IPS-NIHi7 (cell line): Measurements from ENCODE around the gene UCHL5.
"Not testable (repeated sequence)": the region's sequence is repeated elsewhere in the genome, so short reads cannot be mapped to it uniquely, and the experiment has no call there.

Source experiments
- DNase-seq: peaks from one replicate; pipeline ENCODE4 v3.0.0; 2012; ENCODE audit warnings: mixed read lengths; ENCODE audit errors: extremely low spot score

Gene UCHL5

DNA sequence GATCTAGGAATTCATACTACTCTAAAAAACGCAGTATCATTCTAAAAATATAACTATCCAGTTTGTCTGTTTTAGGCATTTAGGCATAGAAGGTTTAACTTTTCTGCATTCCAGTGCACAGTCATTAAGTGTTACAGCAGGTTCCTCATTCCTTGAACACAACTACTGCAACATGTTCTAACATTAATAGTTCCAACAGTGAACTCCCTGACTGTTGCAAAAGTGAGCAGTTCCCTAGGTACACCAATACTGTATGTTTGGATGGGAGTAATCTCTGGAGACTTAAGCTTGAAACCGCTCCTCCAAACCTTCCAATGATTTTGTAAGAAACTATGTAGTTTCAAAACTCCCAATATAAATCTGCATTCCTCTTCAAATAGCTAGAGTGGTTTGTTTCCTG, 46.2 kb downstream of the UCHL5 start:
- no peak for DNase-seq

DNA sequence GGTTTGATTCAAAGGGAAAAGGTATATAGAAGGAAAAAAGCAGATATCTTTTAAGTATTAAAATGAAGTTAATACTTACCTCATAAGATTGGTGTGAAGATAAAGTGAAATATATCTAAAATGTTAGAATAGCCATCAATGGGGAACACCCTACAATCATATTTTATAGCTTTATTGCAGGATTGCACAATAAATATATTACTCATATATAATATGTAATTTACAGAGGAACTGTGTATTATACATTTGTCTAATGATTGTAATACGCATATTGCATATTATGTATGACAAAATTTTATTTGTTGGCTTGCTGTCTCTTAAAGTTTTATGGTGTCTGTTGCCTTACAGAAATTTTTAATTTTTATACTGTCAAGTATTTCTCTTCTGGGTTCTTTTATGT, 47.8 kb downstream of the UCHL5 start:
- DNase-seq: no peak

DNA sequence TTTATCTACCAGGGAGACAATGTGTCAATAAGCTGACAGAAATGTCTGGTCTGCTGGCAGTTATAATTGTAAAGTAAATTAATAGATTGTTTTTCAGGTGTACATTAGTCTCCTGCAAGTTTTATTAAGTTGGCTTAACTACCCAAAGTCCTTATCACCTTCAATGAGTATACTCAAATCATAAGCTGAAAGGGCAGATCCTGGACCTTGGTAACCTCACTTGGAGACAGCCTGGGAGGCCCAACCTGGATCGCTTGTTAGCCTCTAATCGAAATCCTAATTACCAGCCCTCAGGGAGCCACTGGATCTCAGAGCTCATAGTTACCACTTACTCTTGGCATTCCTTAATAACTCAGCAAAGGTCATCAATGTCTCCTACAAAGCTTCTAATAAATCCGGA, 49.7 kb downstream of the UCHL5 start:
- DNase-seq: no peak

DNA sequence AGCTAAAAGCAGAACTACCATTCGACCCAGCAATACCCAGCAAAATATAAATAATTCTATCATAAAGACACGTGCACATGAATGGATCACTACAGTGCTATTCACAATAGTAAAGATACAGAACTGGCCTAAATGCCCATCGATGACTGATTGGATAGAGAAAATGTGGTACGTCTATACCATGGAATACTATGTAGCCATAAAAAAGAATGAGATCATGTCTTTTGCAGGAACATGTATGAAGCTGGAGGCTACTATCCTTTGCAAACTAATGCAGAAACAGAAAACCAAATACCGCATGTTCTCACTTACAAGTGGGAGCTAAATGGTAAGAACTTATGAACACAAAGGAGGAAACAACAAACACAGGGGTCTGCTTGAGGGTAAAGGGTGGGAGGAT, 53.4 kb downstream of the UCHL5 start:
- no peak for DNase-seq

DNA sequence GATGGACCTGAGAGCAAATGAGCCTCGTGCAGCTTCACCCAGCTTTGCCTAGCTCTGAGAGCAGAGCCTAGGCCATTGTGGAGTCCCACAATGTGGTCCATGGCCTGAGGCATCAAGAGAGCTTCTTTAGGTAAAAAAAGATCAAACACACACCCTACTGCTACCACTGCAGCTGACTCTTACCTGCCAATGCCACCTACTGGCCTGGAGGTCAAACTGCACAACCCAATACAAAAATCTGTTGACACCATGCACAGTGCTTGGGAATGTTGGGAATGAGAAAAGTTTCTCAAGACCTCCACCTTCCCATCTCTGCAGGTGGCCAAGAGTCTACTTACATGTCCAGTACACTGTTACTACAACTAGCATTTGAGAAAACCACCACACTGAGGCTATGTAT, 60.6 kb downstream of the UCHL5 start:
- peak; percentile 22 for DNase-seq

DNA sequence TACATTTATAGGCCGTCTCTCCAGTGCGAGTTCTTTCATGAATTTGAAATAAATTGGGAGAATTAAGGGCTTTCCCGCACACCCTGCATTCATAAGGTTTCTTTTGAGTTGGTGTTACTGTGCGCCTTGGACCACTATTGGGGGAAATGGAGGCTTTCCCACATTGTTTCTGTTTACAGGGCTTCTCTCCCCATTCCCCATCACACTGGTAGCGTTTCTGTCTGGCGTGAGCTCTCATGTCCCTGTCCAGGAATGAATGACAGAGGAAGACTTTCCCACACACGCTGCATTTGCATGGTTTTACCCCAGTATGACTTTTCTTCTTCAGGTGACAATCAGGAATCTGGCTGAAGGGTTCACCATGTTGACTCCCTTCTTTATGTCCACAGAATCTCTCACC, 65.0 kb downstream of the UCHL5 start:
- no peak for DNase-seq

DNA sequence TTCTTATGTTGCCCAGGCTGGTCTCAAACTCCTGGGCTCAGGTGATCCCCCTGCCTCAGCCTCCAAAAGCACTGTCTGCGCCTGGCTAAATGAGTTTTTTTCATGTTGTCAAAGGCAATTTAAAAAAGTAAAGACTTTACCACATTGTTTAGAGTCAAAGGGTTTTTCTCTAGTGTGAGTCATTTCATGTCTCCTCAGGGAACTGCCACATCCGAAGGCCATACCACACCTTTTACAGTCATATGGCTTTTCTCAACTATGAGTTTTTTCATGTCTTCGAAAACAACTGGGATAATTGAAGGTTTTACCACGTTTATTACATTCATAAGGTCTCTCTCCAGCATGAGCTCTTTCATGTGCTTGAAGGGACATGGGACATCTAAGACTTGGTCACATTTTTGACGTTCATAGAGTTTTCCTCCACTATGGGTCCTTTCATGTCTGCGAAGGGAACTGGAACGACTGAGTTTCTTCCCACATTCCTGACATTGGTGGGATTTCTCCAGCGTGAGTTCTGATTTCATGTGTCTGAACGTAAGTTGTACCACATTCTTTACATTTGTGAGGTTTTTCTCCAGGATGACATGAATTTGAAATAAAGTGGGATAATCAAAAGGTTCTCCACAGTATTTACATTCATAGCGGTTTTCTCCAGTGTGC, 65.6 kb downstream of the UCHL5 start:
- no peak for DNase-seq

DNA sequence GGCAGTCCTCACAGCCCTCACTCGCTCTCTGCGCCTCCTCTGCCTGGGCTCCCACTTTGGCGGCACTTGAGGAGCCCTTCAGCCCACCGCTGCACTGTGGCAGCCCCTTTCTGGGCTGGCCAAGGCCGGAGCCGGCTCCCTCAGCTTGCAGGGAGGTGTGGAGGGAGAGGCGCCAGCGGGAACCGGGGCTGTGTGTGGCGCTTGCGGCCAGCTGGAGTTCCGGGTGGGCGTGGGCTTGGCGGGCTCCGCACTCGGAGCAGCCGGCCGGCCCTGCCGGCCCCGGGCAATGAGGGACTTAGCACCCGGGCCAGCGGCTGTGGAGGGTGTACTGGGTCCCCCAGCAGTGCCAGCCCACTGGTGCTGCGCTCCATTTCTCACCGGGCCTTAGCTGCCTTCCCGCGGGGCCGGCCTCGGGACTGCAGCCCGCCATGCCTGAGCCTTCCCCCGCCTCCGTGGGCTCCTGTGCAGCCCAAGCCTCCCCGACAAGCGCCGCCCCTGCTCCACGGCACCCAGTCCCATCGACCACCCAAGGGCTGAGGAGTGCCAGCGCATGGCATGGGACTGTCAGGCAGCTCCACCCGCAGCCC, 72.3 kb downstream of the UCHL5 start:
- DNase-seq: not testable (repeated sequence)

DNA sequence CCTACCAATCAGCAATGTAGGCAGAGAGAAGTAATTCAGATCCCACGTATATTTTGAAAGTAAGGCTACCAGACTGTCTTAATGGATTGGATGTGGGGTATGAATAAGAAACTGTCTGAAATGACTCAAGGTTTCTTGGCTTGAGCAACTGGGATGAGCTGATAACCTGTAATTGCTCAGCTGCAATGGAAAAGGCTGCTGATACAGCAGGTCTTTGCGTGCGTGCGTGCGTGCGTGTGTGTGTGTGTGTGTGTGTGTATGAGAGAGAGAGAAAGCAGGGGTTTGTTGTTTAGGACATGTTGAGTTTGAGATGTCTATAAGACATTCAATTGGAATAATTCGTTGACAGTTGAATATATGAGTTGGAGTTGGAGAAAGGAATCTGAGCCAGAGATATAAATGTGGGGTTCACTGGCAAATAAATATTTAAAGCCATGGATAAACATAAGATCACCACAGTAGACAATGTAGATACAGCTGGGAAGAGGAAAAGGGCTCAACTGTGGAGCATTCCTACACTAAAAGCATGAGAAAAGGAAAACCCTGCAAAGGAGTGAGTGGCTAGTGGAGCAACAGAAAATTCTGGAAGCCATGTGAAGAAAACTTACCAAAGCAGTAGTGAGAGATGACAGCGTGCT, 72.9 kb downstream of the UCHL5 start:
- no peak for DNase-seq

DNA sequence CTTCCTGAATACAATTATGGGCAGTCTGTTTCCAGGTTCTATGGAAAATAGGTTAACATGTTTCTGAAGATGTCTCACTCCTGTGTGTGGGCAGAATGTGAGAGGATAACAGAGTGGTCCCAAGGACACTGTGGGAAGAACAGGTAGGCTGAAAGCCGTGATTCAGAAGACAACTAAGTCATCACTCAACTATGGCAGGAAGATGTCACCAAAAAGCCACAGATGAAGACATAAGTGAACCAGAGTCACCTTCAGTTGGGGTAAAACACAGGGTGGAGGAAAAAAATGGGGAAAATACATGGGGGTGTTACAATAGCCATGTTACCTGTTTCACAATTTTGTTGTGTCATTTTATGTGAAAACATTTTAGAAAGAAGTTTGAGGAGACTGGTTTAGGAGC, 75.1 kb downstream of the UCHL5 start:
- DNase-seq: no peak

DNA sequence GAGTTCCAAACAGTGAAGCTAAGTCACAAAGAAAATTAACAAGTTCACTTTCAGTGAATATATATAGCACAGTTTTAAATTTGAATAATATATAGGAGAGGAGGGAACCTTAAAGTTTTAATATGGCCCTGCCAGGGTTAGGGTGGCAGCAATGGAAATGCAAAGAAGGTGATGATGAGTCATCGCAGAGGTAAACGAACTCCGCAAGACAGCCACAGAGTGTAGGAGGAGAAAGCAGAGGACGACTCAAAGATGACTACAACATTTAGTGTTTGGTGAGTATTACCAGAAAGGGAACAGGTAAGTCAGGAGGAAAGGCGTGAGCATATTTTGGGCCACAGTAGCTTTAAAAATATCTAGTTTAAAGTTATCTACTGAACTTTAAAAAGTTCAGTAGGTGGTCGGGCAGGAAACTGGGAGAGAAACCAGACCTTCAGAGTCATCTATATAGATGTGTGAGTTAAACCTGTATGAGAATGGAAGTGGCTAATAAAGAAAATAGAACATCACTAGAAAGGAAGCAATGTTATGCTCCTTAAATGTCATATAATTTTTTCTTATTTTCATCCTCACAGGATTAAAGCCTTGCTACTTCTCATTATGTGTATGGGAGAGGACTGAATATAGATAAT, 75.7 kb downstream of the UCHL5 start:
- peak; percentile 47 for DNase-seq

DNA sequence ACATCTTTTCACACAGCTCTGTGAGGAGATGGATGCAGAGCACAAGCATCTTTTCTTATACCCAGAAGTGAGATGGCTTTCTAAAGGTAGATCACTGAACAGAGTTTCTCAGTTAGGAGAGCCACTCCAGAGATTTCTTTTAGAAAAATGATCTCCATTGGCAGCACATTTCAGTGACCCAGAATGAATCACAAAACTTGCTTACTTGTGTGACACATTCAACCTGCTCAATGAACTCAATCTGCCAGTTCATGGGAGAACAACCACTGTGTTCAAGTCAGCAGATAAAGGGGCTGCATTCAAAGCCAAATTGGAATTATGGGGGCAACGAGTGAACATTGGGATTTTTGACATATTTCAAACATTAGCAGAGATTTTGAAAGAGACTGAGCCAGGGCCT, 78.3 kb downstream of the UCHL5 start:
- DNase-seq: no peak

DNA sequence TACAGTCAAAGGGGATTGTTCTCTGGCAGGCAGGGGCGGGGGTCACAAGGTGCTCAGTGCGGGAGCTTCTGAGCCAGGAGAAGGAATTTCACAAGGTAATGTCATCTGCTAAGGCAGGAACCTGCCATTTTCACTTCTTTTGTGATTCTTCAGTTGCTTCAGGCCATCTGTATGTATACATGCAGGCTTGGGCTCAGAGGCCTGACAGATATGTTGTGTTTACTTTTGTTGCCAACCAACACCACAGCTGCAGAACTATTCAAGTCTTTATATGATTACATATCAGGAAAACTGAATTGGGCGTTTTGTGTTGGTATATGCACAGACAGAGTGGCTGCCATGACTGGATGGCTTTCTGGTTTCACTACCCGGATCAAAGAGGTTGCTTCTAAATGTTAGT, 78.8 kb downstream of the UCHL5 start:
- DNase-seq: not testable (repeated sequence)

DNA sequence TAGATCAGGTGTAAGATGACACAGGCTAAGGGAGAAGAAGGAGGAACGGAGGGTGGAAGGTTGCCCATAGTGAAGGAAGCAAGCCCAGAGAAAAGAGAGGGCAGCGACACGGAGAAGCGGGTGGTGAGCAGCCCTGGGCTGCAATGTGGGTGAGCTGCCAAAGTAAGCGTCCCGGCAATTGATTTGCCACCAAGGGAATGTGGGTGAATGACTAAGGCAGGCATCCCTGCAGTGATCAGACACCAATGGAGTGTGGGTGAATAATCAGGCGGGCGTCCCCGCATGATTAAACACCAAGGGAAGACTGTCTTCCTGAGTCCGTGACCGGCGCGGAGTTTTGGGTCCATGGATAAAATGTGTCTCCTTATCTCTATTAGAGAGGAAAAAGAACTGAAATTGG, 79.6 kb downstream of the UCHL5 start:
- no peak for DNase-seq

DNA sequence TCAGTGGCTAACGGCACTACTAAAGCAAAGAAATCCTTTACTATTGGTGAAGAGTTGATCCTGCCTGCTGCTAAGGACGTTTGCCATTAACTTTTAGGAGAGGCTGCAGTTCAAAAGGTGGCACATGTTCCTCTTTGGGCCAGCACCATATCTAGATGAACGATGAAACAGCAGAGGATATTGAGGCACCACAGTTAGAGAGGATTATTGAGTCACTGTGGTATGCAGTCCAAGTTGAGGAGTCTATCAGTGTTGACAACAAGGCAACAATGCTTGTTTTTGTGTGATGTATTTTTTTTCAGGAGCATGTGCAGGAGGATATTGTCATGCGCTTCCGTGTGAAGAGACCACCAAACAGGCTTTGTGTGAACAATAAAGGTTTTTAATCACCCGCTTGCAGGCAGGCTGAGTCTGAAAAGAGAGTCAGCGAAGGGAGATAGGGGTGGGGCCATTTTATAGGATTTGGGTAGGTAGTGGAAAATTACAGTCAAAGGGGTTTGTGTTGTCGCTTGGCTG, 80.9 kb downstream of the UCHL5 start:
- DNase-seq: no peak

DNA sequence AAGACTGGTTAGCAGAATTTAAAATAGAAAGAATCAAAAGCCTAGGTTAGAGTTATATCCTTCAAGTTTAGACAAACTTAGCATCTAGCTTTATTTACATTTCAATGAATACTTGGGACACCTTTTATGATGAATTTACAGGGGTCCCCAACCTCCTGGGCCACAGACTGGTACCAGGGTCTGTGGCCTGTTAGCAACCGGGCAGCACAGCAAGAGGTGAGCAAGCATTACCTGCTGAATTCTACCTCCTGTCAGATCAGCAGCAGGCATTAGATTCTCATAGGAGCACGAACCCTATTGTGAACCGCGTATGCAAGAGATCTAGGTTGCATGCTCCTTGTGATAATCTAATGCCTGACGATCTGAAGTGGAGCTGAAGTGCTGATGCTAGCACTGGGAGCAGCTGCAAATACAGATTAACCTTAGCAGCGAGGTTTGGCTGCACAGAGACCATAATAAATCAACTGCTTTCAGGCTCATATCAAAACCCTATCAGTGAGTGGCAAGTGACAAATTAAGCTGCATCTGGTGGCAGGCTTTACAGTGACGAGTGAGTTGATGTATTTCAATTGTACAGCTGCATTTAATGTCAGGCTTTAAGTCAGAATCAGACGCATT, 82.0 kb downstream of the UCHL5 start:
- DNase-seq: no peak

DNA sequence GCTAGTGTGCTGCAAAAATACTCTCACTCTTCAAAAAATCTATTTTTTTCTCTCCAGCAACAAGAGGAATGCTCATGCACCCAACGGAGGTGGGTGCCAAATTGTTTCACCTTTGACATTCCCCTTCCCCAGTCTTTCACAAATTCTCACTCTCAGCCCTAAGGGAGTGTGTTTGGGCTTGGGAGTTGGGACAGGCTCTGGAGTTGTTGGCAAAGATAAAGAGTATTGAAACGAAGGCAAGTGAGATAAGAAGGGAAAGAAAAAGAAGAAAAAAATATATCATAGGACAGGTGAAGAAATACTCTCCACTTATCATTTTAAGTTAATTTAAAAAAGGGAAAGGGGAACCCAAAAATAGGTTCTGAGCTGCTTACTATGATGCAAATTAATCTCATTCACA, 82.6 kb downstream of the UCHL5 start:
- DNase-seq: no peak

DNA sequence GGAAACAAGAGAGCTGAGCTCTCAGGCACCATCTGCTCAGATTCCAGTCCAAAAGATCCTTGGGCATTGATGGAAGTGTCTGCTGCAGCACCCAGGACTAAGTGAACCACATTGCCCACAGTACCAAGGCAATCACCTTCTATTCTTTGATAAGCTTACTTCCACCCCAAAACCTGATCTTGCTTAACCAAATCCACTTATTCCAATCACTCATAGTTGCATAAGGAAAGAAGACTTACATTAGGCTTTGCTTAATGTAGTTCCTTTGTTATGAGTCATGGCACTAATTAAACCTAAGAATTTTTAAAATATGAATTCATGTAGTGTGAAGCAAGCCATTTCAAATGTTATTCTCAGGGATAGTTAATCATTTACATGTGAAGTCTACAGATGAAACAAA, 84.5 kb downstream of the UCHL5 start:
- no peak for DNase-seq

DNA sequence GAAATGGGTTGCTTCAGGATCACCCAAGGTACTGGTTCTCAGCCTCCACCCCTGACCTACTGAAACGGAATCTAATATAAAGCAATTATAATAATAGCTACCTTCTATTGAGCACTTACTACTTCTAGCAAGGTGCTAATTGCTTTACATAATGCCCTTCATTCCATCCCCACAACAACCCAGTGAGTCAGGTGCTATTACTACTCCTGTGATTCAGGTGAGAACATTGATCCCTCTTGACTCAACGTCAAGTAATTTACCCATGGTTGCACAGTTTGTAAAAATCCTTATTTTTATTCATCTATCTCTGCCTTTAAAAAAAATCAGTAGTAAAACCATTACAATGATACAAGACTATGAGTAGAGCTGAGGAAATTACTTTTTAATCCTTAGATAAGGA, 85.2 kb downstream of the UCHL5 start:
- no peak for DNase-seq

DNA sequence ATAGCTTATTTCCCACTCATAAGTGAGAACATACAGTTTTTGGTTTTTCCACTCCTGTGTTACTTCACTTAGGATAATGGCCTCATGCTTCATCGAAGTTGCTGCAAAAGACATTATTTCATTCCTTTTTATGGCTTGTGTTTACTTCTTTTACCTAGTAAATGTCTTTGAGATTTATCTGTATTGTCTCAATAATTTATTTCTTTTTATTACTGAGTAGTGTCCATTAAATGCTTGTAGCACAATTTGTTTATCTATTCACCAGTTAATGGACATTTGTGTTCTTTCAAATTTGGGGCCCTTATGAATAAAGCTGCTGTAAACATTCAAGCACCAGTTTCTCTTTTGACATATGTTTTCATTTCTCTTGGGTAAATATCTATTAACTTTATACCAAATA, 86.0 kb downstream of the UCHL5 start:
- DNase-seq: no peak

DNA sequence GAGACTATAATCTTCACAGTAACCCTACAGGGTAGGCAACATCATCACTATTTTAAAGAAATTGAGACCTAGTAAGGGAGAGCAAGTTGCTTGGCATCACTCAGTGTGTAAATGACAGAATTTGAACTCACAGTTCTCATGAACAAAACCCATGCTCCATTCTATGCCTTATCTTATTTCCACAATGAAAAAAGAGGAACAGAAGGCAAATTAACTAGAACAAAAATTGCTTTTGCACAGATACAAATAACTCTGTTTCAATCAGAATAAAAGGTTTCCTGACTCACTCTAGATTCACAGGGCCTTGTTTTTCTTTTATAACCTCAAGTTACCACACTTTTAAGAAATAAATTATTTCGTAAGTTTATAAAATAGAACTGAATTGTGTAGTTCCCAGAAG, 90.1 kb downstream of the UCHL5 start:
- DNase-seq: no peak

DNA sequence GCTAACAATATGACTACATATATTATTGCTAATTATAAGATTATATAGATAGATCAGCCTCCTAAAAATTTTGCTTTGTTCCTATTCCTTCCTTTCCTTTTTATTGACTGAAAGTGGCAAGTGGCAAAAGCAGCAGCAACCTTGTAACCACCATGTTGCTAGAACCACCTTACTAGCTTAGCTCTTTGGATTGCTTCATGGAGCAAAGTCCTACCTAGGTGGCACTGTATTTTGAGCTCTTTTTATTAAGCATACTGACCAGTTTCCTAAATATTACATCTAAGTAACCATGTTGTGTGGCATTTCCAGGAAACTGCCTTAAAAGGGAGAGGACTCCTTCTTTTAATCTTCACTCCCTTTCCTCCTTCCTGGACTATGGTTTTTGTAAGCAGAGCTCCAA, 90.8 kb downstream of the UCHL5 start:
- no peak for DNase-seq
